ENCODE measurements around the gene PDIK1L. TPM values are rescaled to one million over a fixed set of nuclear protein-coding genes. Genes with fewer than 3 reads are reported as not detected.

The PDIK1L gene
- total RNA-seq (10 to 100 TPM in 4 of 5 experiments, 1 to 10 TPM in 1; 9.1 to 29.6 (median 20.3) TPM), polyA plus RNA-seq (1 to 10 TPM; 4.7 to 7.4 TPM), total RNA-seq (12.9 reads per million, percentile 41 among the genes with 10 or more reads in this experiment)

DNA sequence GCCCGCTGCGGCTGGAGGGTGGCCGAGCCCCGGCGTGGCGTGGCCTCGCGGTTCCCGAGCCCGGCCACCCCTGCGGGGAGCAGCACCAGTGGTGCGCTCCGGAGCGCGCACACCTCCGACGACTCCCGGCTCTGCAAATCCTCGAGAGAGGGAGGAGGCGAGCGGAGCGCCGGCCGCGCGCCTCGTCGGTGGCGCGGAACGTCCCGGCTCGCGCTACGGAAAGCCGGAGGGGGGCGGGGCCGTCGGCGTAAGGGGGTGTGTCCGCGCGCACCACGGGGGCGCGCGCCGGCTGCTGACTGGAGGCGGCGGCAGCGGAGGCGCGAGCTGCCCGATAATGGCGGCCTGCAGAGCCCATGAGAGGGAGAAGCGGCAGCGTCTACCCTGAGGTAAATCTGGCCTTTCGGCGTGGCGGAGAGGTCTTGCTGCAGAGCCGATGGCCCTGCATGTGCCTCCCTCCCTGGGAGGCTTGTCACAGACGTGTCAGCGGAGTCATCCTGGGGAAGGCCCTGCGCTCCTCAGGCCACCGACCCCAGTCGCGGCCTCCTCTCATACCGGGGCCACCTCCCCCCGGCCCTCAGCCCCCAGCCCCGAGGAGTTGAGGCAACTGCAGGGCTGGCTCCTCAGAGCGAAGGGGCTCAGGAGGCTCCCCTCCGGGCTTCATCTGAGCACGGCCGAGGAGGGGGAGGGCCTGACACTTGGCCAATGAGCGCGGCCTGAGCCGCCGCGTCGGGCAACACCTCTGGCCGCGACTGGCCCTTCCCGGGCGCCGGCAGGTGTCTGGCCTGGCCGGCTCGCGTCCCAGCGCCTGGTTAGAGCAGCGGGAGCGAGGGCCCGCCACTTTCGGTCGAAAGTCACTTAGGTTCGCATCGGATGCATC lies at the start of gene PDIK1L:
Gene PDIK1L, plus strand, starts transcription at position 295 of the 877 bp plus-strand sequence. CDS start 2,485 bp downstream, outside the sequence.
- Mint-ChIP-seq H3K27ac (peak within 1 kb of the TSS; percentile 84 to 98 (median 92)), H3K27me3 (no peaks in the 10 kb centered on the region), H3K36me3 (peaks cover 0 to 14% (median 6%) of the 10 kb centered on the region in 5 donors), H3K4me3 (peak within 1 kb of the TSS; percentile 86 to 99 (median 93)), H3K9me3 (no peaks in the 10 kb centered on the region), H3K4me1 (peaks cover 6 to 44% (median 34%) of the 10 kb centered on the region in 7 donors)
- Histone ChIP-seq H3K36me3 (ENCODE audit: control insufficient read depth in 2 of 3, insufficient read depth in 3 of 3, low read length in 3 of 3) (peaks cover 0 to 31% (median 5%) of the 10 kb centered on the region in 3 experiments), H3K27ac (ENCODE audit: low read depth, low read length) (peak within 1 kb of the TSS; percentile 84), H3K4me1 (ENCODE audit: control insufficient read depth in 2 of 2, insufficient read depth in 2 of 2, low read length in 2 of 2) (peaks cover 12 to 19% of the 10 kb centered on the region in 2 donors), H3K9me3 (ENCODE audit: control insufficient read depth in 2 of 3, low read length in 3 of 3) (no peaks in the 10 kb centered on the region), H3K4me3 (ENCODE audit: low read length) (peak within 1 kb of the TSS; percentile 93), H3K27me3 (ENCODE audit: control insufficient read depth in 2 of 2, insufficient read depth in 2 of 2, low read length in 2 of 2) (no peaks in the 10 kb centered on the region)
- POLR2A ChIA-PET = interaction anchor here (1.0 to 5.6 kb wide), 7 partner anchors 8 to 122 kb away, joined by 3 to 93 read pairs (median 8); partner anchors contain the start of gene CEP85
- peak; percentile 93 for ATAC-seq
- CTCF ChIA-PET = interaction anchor here (1.3 to 5.6 kb wide), 2 partner anchors 10 to 32 kb away, joined by 3 to 53 read pairs; no protein-coding TSS in a partner anchor
- DNase-seq = peak; percentile 91 to 95 (median 94)
- intact Hi-C loops (cut with micrococcal nuclease) = loop anchor here (1.0 to 5.0 kb wide), 15 partner anchors 12 to 495 kb away; partner anchors contain the start of genes CEP85 (in 2 of the 2), DHDDS (in 2 of the 2), HMGN2 (in 2 of the 2) and C1orf232 (in 1 of the 2)

DNA sequence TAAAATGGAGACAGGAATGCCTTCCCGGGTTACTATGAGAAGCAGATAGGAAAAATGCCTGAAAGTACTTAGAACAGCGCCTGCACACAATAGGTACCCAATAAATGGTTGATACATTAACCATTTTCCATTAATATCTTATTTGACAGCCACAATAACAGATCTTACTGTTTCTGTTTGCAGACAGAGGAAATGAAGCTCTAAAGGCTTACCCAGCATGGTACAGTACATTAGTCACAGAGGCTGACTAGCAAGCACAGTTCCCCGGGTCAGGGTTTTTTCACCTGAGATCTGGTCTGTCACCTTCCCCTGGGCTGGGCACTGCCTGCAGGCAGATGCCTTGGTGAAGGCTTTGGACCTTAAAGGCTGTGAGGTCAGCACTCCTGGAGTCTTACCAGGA lies 47.1 kb upstream of the PDIK1L start:
- ATAC-seq = no peak
- H3K4me3 ChIP-seq (ENCODE audit: low read length) = no peak overlapping the region
- no peaks in the 10 kb centered on the region for H3K36me3 ChIP-seq (ENCODE audit: control insufficient read depth in 2 of 3, insufficient read depth in 3 of 3, low read length in 3 of 3)
- Mint-ChIP-seq H3K27ac (no peak overlapping the region), H3K4me1 (no peaks in the 10 kb centered on the region), H3K4me3 (no peak overlapping the region), H3K36me3 (no peaks in the 10 kb centered on the region), H3K9me3 (no peaks in the 10 kb centered on the region), H3K27me3 (peaks cover 2 to 39% (median 13%) of the 10 kb centered on the region in 5 donors)
- no peak overlapping the region for H3K27ac ChIP-seq (ENCODE audit: low read depth, low read length)
- CTCF ChIA-PET = interaction anchor here (0.8 kb wide), 1 partner anchor 90 kb away, joined by 3 read pairs; no protein-coding TSS in a partner anchor
- H3K9me3 ChIP-seq (ENCODE audit: control insufficient read depth in 2 of 3, low read length in 3 of 3) = no peaks in the 10 kb centered on the region
- no peaks in the 10 kb centered on the region for H3K4me1 ChIP-seq (ENCODE audit: control insufficient read depth in 2 of 2, insufficient read depth in 2 of 2, low read length in 2 of 2)
- intact Hi-C loops (cut with micrococcal nuclease) = no loop called here
- no peaks in the 10 kb centered on the region for H3K27me3 ChIP-seq (ENCODE audit: control insufficient read depth in 2 of 2, insufficient read depth in 2 of 2, low read length in 2 of 2)
- POLR2A ChIA-PET = interaction anchor here (0.6 kb wide), 1 partner anchor 62 kb away, joined by 4 read pairs; no protein-coding TSS in a partner anchor
- DNase-seq = no peak

DNA sequence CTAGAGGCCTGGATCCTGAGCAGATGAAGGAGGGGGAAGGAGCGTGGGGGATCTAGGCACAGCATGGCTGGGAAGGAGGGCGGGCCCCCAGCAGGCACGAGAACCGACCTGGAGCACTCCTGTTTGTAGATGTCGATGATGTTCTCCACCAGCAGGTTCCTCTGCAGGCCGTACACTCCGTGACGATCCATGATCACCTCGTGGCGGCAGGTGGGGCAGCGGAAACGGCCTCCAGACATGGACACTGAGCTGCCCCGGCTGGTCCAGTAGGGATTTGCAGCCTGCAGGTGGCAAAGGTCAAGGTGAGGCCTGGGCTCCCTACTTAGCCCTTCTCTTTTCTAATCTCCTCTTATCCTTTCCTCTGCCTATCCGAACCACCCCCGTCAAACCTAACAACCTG lies 45.5 kb upstream of the PDIK1L start:
- no peaks in the 10 kb centered on the region for H3K36me3 ChIP-seq (ENCODE audit: control insufficient read depth in 2 of 3, insufficient read depth in 3 of 3, low read length in 3 of 3)
- Mint-ChIP-seq H3K4me3 (no peak overlapping the region), H3K4me1 (no peaks in the 10 kb centered on the region), H3K36me3 (no peaks in the 10 kb centered on the region), H3K27me3 (peaks cover 0 to 37% (median 7%) of the 10 kb centered on the region in 5 donors), H3K27ac (no peak overlapping the region), H3K9me3 (no peaks in the 10 kb centered on the region)
- POLR2A ChIA-PET = no interaction called here
- CTCF ChIA-PET = no interaction called here
- DNase-seq = no peak
- no peak for ATAC-seq
- H3K27me3 ChIP-seq (ENCODE audit: control insufficient read depth in 2 of 2, insufficient read depth in 2 of 2, low read length in 2 of 2) = no peaks in the 10 kb centered on the region
- intact Hi-C loops (cut with micrococcal nuclease) = no loop called here
- H3K4me1 ChIP-seq (ENCODE audit: control insufficient read depth in 2 of 2, insufficient read depth in 2 of 2, low read length in 2 of 2) = no peaks in the 10 kb centered on the region
- H3K9me3 ChIP-seq (ENCODE audit: control insufficient read depth in 2 of 3, low read length in 3 of 3) = no peaks in the 10 kb centered on the region
- H3K4me3 ChIP-seq (ENCODE audit: low read length) = no peak overlapping the region
- H3K27ac ChIP-seq (ENCODE audit: low read depth, low read length) = no peak overlapping the region

DNA sequence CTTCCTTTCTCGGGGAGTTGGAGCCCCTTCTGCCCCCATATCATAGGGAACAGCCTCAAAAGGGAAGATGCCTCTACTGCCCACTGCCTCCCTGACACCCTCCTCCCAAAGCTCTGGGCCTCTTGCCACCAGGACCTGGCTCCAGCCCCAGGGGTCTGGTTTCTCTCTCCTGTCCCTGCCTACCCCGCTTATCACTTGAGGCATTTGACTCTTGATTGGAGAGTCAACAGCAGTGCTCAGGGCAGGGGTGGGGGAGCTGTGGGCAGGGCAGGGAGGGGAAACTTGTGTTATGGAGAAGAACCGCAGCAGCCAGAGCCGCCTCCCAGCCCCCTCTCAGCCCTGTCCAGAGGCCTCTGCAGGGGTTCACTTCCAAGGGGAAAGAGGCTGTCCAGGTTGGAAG lies 44.8 kb upstream of the PDIK1L start:
- ATAC-seq = no peak
- no peak overlapping the region for H3K27ac Mint-ChIP-seq
- Histone ChIP-seq H3K9me3 (ENCODE audit: control insufficient read depth in 2 of 3, low read length in 3 of 3) (no peaks in the 10 kb centered on the region), H3K4me3 (ENCODE audit: low read length) (no peak overlapping the region), H3K27me3 (ENCODE audit: control insufficient read depth in 2 of 2, insufficient read depth in 2 of 2, low read length in 2 of 2) (no peaks in the 10 kb centered on the region), H3K4me1 (ENCODE audit: control insufficient read depth in 2 of 2, insufficient read depth in 2 of 2, low read length in 2 of 2) (no peaks in the 10 kb centered on the region), H3K36me3 (ENCODE audit: control insufficient read depth in 2 of 3, insufficient read depth in 3 of 3, low read length in 3 of 3) (no peaks in the 10 kb centered on the region), H3K27ac (ENCODE audit: low read depth, low read length) (no peak overlapping the region)
- POLR2A ChIA-PET = no interaction called here
- H3K4me3 Mint-ChIP-seq = no peak overlapping the region
- DNase-seq = no peak
- no peaks in the 10 kb centered on the region for H3K4me1 Mint-ChIP-seq
- CTCF ChIA-PET = no interaction called here
- intact Hi-C loops (cut with micrococcal nuclease) = no loop called here
- peaks cover 0 to 35% (median 7%) of the 10 kb centered on the region in 5 donors for H3K27me3 Mint-ChIP-seq
- H3K36me3 Mint-ChIP-seq = no peaks in the 10 kb centered on the region
- no peaks in the 10 kb centered on the region for H3K9me3 Mint-ChIP-seq

DNA sequence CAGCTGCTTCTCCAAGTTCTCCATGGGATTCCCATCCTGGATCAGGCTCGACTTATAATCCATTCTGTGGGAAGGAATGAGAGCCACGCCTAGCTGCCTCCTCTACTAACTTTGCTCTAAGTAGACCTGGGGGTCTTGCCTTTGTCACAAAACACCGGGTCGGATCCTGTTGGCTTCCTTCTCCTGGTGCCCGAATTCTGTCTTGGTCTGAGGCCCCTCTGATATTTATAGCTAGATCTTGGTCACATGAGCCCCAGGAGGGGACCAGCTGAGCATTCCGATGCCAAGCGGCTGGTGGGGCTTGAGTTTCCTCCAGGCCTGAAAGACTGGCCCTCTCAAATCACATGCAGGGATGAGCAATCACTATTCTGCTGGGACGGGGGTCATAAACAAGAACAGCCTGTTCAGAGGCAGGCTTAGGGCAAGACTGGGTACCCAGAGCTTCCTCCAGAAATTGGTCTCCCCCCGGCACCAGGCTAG lies 44.2 kb upstream of the PDIK1L start, which contains the start of gene TRIM63:
Gene TRIM63, minus strand, starts transcription at position 199 of the 480 bp plus-strand sequence. Its CDS starts 136 bp downstream, at position 63.
- no peaks in the 10 kb centered on the region for H3K27me3 ChIP-seq (ENCODE audit: control insufficient read depth in 2 of 2, insufficient read depth in 2 of 2, low read length in 2 of 2)
- Mint-ChIP-seq H3K4me3 (no peak within 1 kb of the TSS), H3K9me3 (no peaks in the 10 kb centered on the region), H3K36me3 (no peaks in the 10 kb centered on the region), H3K27me3 (peaks cover 0 to 38% (median 12%) of the 10 kb centered on the region in 5 donors), H3K27ac (no peak within 1 kb of the TSS), H3K4me1 (no peaks in the 10 kb centered on the region)
- DNase-seq (no peak), ATAC-seq (no peak)
- no peaks in the 10 kb centered on the region for H3K4me1 ChIP-seq (ENCODE audit: control insufficient read depth in 2 of 2, insufficient read depth in 2 of 2, low read length in 2 of 2)
- no peaks in the 10 kb centered on the region for H3K36me3 ChIP-seq (ENCODE audit: control insufficient read depth in 2 of 3, insufficient read depth in 3 of 3, low read length in 3 of 3)
- POLR2A ChIA-PET = no interaction called here
- no peaks in the 10 kb centered on the region for H3K9me3 ChIP-seq (ENCODE audit: control insufficient read depth in 2 of 3, low read length in 3 of 3)
- intact Hi-C loops (cut with micrococcal nuclease) = no loop called here
- no peak within 1 kb of the TSS for H3K27ac ChIP-seq (ENCODE audit: low read depth, low read length)
- no peak within 1 kb of the TSS for H3K4me3 ChIP-seq (ENCODE audit: low read length)
- CTCF ChIA-PET = interaction anchor here (0.6 kb wide), 1 partner anchor 1941 kb away, joined by 6 read pairs; no protein-coding TSS in a partner anchor

DNA sequence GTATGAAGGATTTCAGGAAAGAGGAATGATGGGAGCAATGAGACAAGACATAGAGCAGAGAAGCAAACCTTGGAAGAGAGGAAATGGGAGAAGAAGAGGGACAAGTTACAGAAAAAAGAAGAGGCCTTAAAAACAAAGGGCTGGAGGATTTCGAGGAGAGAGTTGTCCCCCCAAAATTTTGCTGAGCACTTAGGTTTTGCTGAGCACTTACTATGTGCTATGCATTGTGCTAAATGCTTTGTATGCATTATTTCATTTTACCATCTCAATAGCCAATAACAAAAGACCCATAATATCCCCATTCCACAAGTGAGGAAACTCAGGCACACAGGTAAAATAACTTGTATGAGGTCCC lies 41.7 kb upstream of the PDIK1L start:
- CTCF ChIA-PET = interaction anchor here (0.5 kb wide), 1 partner anchor 31 kb away, joined by 3 read pairs; no protein-coding TSS in a partner anchor
- ATAC-seq (no peak), DNase-seq (no peak)
- H3K9me3 Mint-ChIP-seq = no peaks in the 10 kb centered on the region
- no peak overlapping the region for H3K4me3 Mint-ChIP-seq
- no peaks in the 10 kb centered on the region for H3K4me1 Mint-ChIP-seq
- intact Hi-C loops (cut with micrococcal nuclease) = no loop called here
- no peaks in the 10 kb centered on the region for H3K36me3 Mint-ChIP-seq
- H3K27ac ChIP-seq (ENCODE audit: low read depth, low read length) = no peak overlapping the region
- no peak overlapping the region for H3K27ac Mint-ChIP-seq
- H3K36me3 ChIP-seq (ENCODE audit: control insufficient read depth in 2 of 3, insufficient read depth in 3 of 3, low read length in 3 of 3) = no peaks in the 10 kb centered on the region
- POLR2A ChIA-PET = interaction anchor here (0.5 kb wide), 1 partner anchor 914 kb away, joined by 4 read pairs; no protein-coding TSS in a partner anchor
- H3K4me1 ChIP-seq (ENCODE audit: control insufficient read depth in 2 of 2, insufficient read depth in 2 of 2, low read length in 2 of 2) = no peaks in the 10 kb centered on the region
- H3K27me3 ChIP-seq (ENCODE audit: control insufficient read depth in 2 of 2, insufficient read depth in 2 of 2, low read length in 2 of 2) = no peaks in the 10 kb centered on the region
- H3K27me3 Mint-ChIP-seq = peaks cover 13 to 45% (median 28%) of the 10 kb centered on the region in 5 donors
- no peak overlapping the region for H3K4me3 ChIP-seq (ENCODE audit: low read length)
- H3K9me3 ChIP-seq (ENCODE audit: control insufficient read depth in 2 of 3, low read length in 3 of 3) = no peaks in the 10 kb centered on the region
